HTERT RPE-1 (cell line): ENCODE results near the gene SLC25A26.
"Not testable (repeated sequence)": the region's sequence is repeated elsewhere in the genome, so short reads cannot be mapped to it uniquely, and the experiment has no call there.

ENCODE experiments used
- in situ Hi-C: fragments of 300-500 bp; cut with MboI; formaldehyde crosslinking; loops from 4 replicates; pipeline ENCODE4 v1.14.3; 2020; ENCODE audit warnings: low sequenced_read_pairs

SLC25A26 gene

DNA sequence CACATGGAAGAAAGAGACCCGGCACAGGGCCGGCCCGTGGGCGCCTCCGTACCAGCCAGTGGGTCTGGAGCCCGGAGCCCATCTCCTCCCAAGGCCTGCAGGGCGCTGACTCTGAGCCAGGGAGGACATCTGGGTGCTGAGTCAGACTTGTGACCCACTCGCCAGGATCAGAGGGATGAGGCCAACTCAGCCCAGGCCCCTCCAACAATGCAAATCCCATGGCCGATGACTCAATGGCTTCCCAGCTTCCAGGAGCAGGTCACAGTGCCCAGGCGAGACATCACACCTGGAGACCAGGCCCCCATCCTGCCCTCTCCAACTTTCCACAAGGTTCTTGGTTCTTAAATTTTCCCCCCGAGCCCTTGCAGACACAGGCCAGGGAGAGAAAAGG, 184.9 kb downstream of the SLC25A26 start:
- in situ Hi-C loops: no loop called here

DNA sequence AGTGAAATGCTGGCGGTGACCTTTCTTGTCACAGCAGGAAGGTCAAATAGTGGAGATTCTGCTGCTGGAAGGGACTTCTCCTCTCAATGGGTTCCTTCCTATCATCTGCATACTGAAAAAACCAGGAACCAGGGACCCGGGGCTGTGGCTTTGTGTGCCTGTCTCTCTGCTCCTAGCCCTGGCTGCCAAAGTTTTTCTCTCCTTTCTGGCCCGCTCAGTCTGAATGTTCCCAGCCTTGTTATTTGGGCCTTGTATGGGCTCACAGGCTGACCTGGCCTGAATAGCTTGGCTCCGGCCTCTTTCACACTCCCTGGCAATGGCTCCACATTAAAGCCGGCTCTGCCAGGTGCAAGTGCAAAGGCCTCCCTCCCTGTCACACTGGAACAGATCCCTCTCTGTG, 185.4 kb downstream of the SLC25A26 start:
- in situ Hi-C loops: no loop called here

DNA sequence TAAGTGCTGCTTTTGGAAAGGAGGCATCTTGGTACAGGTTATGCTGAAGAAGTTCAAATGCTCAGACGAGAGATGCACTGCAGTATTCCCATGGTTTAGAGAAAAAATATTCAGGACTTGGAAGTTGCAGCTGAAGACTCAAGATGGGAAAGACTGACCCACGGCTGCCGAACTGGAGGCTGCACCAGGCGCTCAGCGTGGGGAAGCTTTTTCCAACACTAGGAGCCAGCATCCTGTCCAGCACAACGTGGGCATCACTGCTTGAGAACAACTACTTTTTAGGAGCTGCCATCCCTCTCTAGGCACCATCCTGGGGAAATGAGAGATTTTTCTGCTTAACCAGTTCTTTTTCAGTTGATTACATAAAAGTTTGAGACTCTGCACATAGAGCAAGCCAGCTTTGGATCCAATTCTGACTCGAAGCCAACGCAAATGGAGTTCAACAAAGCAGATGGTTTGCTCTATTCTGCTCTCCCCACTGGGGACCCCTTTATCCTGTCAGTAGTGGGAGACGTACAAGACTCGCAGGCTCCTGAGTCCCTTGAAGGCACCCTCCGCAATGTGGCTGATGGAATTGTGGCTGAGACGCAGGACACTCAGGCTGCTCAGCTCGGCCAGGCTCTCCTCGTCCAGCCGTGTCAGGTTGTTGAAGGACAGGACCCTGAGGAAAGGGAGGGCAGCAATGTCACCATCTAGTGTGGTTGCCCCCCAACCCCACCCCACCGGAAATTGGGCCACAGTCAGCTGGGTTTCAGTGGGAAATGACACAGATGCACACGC, 186.2 kb downstream of the SLC25A26 start:
- in situ Hi-C loops: no loop called here

DNA sequence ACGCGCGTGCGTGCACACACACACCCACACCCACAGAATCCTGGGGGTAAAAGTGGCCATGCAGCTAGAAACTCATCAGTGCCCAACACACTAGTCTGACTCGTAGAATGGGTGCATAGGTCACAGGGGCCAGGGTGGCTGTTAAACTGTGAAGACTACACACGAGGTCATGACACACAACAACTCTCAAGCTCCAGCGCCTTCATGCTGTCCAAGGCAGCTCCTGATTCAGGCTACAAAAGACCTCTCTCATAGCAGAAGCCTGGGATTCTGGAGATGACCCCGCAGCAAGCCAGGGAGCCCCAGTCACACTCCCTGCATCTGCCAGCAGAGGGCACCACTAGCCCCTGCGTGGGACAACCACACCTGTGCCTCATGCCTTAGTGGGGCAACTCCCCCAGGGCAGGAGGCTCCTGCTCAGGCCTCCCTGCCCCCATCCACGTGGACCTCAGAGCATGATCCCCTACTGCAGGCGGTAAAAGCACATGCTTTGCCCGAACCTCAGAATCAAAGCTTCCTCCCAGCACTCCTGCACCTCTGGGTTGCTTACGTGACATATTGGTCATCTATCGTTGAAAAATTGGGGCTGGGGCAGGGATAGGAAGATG, 186.9 kb downstream of the SLC25A26 start:
- in situ Hi-C loops: no loop called here

DNA sequence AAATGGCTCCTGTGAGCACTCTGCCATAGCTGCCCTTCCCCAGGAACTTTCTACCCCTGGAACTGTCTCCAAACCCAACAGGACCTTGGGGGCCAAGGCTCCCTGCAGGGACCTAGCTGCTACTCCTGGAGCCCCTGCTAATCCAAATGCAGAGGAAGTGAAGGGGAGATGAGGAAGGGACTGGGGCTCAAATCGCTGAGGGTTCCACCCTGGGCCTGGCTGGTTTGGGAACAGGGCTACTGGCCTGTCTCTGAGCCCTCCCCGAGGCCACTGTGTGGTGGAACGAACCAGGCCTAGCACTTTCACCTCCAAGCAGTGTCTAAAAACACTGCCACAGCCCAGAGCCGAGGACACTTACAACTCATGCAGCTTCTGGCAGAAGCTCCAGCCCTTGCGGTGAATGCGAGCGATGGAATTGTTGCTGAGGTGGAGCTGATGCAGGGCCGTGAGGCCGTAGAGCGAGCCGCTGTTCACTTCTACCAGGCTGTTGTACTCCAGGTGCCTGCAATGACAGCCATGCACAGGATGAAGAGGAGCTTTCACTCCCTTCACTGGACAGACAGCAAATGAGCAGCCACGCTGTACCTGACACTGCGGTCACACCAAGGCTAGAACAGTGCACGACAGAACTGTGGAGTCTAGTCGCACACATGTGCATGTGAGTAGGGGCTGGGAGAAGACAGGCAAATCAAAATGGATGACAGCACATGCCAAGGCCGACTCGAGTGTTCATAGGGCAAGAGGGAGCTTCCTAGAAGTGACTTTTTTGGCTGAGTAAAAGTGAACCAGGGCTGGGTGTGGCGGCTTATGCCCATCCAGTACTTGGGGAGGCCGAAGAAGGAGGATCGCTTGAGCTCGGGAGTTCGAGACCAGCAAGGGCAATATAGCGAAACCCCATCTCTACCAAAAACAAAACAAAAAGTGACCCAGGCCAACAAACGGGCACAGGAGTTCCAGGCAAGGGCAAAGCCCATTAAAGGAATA, 189.3 kb downstream of the SLC25A26 start:
- in situ Hi-C loops: no loop called here

DNA sequence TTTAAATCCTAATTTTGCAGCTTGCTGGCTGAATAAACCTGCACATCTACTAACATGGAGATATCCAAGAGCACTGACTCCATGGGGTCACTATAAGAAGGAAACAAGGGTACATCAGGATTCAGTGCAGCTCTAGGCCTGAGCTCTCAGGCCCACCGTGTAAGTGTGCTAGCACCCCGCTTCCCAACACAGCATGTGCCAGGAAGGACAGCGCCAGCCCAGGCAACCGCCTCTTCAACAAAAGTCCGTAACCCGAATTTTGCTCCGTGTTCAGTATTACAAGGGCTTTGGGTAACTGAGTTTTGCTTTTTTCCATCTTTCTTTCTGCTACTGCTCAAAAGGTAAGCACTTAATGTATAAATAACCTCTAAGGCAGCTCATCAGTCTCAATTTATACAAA, 190.2 kb downstream of the SLC25A26 start:
- in situ Hi-C loops: no loop called here

DNA sequence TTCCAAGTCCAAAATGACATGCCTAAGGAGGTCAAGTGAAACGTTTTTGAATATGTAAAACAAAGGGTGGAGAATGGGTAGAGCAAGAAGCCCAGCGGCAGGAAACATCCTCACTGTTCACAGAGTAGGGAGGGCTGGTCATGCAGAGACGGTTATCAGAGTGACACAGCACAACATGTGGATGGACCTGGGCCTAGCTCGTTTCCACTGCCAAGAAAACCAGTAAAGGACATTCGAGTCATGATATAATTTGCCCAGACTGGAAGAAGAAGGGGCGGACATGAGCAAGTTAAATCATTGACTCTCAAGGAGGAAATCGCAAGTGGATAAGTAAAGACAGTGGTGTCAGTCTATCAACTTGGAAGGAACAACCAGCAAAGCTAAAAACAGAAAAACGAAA, 190.7 kb downstream of the SLC25A26 start:
- in situ Hi-C loops: no loop called here

DNA sequence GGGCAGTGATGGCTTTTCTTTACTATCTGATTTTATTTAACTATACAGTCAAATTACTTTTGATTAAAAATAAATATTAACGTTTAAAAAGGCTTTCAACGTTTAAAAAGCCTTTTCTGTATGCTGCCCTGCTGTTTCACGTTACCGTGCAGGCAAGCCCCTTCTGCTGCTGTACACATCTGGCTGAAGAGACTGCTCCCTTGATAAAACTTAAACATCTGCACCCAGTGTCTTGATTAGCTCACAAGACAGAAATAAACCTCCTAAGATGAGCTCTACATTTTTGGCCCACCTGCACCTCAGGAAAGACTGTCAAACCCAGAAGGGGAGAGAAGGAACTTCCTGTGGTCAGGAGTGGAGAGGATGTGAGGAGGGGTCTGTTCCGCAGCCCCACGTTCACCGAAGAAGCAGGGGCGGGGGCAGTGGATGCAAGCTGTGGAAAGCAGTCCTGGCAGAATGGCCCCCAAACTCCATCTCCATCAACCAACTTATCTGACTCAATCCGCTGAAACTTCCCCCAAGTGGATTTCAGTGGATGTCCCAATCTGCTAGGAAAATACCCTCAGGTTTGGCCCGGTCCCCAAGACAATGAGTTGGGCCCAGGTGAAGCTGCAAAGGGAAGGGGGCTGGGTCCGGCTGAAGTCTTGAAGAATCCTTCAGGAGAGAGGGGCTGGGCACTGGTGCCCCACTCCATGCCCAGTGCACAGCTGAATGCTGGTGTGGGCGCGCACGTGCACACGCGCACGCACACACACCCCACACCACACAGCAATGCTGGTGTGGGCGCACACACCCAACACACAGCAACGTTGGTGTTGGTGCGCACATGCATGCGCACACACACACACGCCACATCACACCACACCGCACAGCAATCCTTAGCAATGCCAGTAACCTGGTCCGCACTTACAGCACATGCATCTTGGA, 191.4 kb downstream of the SLC25A26 start:
- in situ Hi-C loops: no loop called here

DNA sequence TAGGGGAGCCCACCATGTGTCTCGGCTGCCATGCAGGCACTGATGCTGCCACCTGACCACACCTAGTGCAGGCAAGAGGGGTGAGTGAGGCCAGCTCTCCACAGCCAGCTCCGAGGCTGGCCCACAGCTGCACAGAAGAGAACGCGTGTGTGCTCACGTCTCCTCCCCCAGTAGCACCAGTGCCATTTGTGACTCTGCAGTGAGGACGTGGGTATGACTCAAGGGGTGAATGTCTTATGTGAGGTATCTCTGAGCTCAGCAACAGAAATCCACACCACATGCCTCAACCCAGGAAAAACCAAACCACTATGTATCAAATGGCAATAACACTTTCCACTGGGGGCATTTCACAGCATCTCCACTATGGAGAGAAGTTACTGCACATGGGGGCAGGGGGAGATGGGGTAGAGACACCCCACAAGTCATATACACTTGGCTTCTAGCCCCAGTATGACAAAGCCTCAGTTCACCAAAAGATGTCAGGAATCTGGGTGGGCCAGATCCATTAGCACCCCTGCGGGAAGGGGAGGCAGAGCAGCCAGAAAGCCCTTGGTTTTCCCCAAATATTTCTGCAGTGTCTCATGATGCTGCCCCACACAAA, 192.4 kb downstream of the SLC25A26 start:
- in situ Hi-C loops: no loop called here

DNA sequence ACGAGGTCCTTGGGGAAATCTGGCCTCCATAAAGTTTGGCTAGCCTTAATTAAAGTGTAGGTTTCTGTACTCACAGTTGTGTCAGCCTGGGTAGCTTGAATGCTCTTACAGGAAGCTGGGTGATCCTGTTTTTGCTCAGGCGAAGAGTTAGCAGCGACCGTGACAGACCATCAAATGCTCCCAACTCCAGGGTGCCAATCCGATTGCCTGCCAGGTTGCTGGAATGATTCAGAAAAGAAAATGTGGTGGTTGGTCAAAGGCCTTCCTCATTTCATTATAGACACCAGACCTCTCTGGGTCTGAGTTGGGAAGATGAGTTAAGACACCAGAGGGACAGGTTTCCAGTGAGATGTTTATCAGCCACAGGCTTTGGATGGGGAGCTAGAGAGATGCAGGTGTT, 194.0 kb downstream of the SLC25A26 start:
- in situ Hi-C loops: no loop called here

DNA sequence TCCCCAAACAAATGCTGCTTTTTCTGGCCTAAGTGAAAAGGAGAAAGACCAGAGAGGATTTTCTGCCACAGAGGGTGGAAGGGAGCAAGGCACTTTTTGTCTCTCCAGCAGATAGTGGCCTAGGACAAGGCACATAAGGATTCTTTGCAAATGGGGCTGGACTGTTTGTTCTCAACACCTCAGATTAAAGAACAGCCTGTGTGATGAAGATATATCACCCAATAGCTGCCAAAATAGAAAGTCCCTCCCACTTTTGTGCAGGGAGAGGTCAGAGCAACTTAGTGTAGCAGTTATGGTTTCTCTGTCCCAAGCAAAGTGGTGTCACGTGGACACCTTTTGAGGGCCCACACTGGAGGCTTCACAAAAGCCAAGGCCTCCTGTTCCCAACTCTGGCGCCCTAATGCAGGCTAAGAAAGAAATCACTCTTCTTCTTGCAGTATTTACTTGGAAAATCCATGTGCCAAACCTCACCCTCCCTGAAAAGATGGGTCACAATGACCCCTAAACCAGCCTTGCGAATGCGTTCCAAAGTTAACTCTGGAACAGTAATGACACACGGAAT, 195.1 kb downstream of the SLC25A26 start:
- in situ Hi-C loops: no loop called here

DNA sequence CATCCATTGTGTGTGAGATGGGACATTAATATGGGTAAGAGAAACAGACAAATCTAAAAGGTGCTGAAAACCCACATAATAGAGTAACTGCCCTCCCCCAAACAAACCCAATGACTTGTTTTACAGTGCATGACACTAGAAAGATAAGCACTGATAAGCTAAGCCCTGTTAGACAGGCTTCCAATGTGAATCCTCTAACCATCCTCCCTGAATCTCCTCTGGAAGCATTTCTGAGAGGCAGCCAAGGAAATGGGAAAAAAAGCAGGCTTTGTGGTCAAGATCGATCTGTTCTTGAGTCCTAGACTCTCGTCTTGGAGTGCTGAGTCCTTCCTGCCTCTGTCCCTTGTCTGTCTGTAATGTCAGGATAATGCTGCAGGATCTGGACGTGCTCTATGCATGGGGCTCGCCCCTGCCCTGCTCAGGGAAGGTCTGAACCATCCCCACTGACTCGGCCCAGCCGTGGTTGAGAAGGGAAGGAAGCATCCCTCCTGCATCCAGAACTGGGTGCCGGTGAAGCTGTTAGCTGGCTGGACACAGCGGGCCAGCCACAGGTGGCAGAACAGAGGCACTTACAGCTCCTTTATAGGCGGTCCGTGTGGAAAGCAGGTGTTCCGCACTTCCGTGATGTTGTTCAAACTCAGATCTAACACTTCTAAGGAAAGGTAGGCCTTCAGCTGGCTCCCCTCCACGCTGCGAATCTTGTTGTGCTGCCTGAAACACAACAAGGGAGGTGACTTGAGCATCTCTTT, 195.9 kb downstream of the SLC25A26 start:
- in situ Hi-C loops: no loop called here

DNA sequence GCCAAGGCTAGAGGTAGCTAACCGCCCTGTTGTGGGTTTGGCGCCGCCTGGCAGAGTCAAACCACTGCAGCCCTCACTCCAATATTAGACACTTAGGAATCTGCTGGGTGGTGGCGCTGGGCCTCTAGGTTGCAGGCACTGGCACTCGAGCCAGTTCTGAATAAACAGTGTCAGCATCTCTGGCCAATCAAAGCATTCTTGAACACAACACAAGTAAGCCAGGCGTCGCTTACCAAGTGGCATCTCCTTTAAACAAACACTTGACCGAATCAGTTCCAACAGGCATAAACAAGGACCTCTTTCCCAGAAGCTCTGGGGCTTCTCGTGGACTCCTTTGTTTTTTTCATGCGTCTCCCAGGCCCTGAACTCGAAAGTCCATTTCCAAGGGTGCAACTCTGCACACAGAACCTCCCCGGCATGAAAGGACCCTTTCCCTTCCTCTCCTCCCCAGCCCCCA, 197.7 kb downstream of the SLC25A26 start:
- in situ Hi-C loops: no loop called here

DNA sequence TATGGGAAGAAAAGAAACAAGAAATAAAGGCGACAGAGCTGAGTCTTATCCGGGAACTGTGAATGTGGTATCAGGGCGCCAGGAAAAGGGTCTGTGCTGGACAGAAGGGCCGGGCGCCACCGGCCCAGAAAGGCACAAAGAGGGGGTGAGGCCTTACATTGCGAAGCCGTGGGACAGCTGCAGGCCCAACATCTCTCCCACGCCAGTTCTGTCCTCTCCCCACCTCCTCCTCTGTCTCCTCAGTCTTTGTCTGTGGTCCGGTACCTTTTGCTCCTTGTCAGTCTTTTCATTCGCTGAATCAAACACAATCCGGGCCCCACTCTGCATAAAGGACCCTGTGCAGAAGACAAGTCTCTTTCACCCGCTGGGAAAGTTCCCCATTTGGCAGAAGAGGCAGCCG, 198.2 kb downstream of the SLC25A26 start:
- in situ Hi-C loops: no loop called here

DNA sequence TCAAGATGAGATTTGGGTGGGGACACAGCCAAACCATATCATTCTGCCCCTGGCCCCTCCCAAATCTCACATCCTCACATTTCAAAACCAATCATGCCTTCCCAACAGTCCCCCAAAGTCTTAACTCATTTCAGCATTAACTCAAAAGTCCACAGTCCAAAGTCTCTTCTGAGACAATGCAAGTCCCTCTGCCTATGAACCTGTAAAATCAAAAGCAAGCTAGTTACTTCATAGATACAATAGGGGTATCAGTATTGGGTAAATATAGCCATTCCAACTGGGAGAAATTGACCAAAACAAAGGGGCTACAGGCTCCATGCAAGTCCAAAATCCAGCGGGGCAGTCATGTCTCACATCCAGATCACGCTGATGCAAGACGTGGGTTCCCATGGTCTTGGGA, 200.3 kb downstream of the SLC25A26 start:
- in situ Hi-C loops: not testable (repeated sequence)

DNA sequence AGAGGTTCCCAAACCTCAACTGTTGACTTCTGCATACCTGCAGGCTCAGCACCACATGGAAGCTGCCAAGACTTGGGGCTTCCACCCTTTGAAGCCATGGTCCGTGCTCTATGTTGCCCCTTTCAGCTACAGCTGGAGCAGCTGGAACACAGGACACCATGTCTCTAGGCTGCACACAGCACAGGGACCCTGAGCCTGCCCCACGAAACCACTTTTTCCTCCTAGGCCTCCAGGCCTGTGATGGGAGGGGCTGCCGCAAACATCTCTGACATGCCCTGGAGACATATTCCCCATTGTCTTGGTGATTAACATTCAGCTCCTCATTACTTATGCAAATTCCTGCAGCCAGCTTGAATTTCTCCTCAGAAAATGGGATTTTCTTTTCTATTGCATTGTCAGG, 201.1 kb downstream of the SLC25A26 start:
- in situ Hi-C loops: not testable (repeated sequence)

DNA sequence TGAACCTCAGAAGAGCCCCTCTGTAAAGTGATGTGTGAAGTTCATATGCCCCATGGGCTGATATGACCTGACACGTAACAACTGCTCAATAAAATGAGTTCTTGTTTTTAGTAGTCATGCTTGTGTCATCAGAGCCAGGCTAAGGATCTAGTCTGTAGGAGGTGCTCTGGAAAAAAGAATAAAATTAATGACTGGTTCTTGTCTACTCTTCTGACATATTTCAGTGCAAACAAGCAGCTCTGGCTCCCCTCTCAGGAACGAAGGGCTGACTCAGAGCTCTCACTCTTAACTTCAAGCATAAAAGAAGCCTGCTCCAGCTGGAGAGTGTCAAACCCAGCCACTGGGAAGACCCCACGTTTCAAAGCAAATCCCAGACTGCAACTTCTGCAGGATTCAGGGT, 203.0 kb downstream of the SLC25A26 start:
- in situ Hi-C loops: no loop called here

DNA sequence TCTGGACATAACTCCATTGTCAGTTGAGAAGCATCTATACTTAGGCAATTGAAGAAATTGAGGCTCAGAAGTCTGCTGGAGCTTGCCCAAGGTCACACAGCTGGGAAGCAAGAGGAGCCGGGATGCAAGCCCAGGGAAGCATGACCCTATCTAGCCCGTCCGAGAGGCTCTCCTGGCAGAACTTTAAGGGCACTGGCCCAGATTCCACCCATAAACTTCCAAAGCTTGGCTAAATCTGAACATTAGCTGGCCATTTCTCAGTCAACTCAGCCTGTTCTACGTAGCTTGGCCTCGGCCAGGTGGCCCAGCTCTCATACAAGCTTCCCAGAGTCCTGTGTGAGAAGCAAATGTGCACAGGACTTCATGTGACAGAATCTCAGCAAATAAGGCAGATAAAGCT, 204.2 kb downstream of the SLC25A26 start:
- in situ Hi-C loops: no loop called here

DNA sequence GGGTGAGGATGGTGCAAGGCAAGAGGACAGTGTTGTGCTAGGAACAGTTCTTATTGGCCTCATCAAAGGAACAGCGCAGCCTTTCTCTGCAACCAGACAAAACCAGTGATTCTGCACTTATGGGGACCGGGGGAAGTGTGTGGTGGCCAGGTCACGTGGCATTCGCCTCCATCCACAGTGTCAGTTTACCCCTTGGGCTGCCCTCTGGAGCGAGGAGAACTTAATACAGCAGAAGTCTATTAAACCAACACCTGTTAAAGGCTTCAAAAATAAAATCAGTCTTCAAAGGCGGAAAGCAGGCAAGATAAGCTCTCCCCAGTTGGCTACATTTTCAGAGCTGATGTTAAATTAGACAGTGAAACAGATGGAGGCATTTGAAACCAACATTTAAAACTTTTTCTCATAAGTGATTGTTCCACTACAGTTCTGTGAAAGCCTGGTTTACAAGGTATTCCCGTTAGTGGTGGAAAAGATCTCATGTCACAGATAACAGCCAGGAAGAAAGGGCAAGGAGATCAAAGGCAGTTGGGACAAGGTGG, 204.8 kb downstream of the SLC25A26 start:
- in situ Hi-C loops: no loop called here
